Activated naive CD8-positive, alpha-beta T cell treated with anti-CD3 and anti-CD28 coated beads, Interleukin-2, amount 10 ng/mL, durations not matched to agents 7 days and 5 days (primary cell): ENCODE measurements around the gene SELENOP. TPM values are rescaled to one million over a fixed set of nuclear protein-coding genes. Genes with fewer than 3 reads are reported as not detected.

Experiments used
- ATAC-seq: fragments of 150-1000 bp; cut with Tn5 transposase; one replicate; pipeline ENCODE4 v1.10.0; 2021; ENCODE audit warnings: low read depth, moderate library complexity
- POLR2A ChIA-PET: fragments of 350-600 bp; sonication (Branson Sonifier 250); formaldehyde crosslinking; loops from one replicate; lab custom pipeline; 2021; ENCODE audit warnings: antibody characterized with exemption; lab: Charles Lee
- DNase-seq: peaks from one replicate; pipeline ENCODE4 v3.0.0; 2021
- H3K27ac Mint-ChIP-seq: one replicate; pipeline ENCODE4 v1.8.0; 2022; ENCODE audit warnings: mild to moderate bottlenecking, mixed read lengths
- H3K27me3 Mint-ChIP-seq: one replicate; pipeline ENCODE4 v1.8.0; 2022; ENCODE audit warnings: mild to moderate bottlenecking, moderate library complexity, mixed read lengths
- H3K36me3 Mint-ChIP-seq: one replicate; pipeline ENCODE4 v1.8.0; 2021; ENCODE audit warnings: mild to moderate bottlenecking, mixed read lengths
- H3K4me1 Mint-ChIP-seq: one replicate; pipeline ENCODE4 v1.8.0; 2021; ENCODE audit warnings: mixed read lengths
- H3K4me3 Mint-ChIP-seq: one replicate; pipeline ENCODE4 v1.8.0; 2022; ENCODE audit warnings: mild to moderate bottlenecking, moderate library complexity, mixed read lengths
- H3K9me3 Mint-ChIP-seq: one replicate; pipeline ENCODE4 v1.8.0; 2021; ENCODE audit warnings: mixed read lengths
- total RNA-seq, 2 experiments: library from RNA; stranded (reverse); gene quantifications; one replicate each; pipeline ENCODE4 v1.2.3, GENCODE V29; 2021

Gene SELENOP
- total RNA-seq, 2 experiments from 2014 or later: 0.83 to 1.1 TPM

- no peak overlapping the region for H3K4me3 Mint-ChIP-seq
- DNase-seq (no peak), ATAC-seq (no peak)
- no peaks in the 10 kb centered on the region for H3K36me3 Mint-ChIP-seq
- peaks cover 3% of the 10 kb centered on the region for H3K4me1 Mint-ChIP-seq
- peaks cover 9% of the 10 kb centered on the region for H3K27me3 Mint-ChIP-seq
- POLR2A ChIA-PET: no interaction called here
- H3K9me3 Mint-ChIP-seq: no peaks in the 10 kb centered on the region
- no peak overlapping the region for H3K27ac Mint-ChIP-seq
Observed at GRCh38 chr5:42761791-42762190, 49.9 kb downstream of the SELENOP start.

DNA sequence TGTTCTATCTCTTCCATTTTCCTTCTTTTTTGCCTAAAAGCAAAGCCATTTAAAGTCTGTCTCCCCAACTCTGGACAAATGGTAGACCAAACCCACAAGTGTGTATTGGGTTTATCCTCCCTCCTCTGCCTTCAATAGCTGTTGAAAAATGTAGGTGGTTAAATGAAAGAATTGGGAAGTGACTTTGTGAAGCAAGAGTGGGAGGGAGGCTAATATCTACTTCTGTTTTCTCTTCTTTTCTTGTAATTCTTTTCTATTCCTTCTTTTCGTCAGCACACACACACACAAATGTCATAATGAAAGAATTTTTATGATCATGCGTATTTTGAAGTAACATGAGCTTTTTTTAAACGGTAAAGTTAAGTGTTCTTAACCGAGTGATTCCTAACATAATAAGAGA lies 51.3 kb downstream of the SELENOP start:
- H3K4me1 Mint-ChIP-seq: peaks cover 3% of the 10 kb centered on the region
- H3K27ac Mint-ChIP-seq: no peak overlapping the region
- H3K27me3 Mint-ChIP-seq: peaks cover 10% of the 10 kb centered on the region
- H3K36me3 Mint-ChIP-seq: no peaks in the 10 kb centered on the region
- POLR2A ChIA-PET: no interaction called here
- H3K9me3 Mint-ChIP-seq: no peaks in the 10 kb centered on the region
- no peak for ATAC-seq
- no peak for DNase-seq
- no peak overlapping the region for H3K4me3 Mint-ChIP-seq

DNA sequence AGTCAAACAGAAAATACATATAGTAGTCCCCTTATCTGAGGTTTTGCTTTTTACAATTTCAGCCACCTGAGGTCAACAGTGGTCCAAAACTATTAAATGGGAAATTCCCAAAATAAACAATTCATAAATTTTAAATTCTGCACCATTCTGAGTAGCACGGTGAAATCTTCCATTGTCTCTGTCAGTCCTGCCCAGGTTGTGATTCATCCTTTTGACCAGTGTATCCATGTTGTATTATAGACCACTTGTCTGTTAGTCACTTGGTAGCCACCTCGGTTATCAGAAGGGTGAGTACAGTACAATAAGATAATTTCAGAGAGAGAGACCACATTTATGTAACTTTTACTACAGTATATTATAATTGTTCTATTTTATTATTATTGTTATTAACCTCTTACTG lies 52.2 kb downstream of the SELENOP start:
- no peak for DNase-seq

DNA sequence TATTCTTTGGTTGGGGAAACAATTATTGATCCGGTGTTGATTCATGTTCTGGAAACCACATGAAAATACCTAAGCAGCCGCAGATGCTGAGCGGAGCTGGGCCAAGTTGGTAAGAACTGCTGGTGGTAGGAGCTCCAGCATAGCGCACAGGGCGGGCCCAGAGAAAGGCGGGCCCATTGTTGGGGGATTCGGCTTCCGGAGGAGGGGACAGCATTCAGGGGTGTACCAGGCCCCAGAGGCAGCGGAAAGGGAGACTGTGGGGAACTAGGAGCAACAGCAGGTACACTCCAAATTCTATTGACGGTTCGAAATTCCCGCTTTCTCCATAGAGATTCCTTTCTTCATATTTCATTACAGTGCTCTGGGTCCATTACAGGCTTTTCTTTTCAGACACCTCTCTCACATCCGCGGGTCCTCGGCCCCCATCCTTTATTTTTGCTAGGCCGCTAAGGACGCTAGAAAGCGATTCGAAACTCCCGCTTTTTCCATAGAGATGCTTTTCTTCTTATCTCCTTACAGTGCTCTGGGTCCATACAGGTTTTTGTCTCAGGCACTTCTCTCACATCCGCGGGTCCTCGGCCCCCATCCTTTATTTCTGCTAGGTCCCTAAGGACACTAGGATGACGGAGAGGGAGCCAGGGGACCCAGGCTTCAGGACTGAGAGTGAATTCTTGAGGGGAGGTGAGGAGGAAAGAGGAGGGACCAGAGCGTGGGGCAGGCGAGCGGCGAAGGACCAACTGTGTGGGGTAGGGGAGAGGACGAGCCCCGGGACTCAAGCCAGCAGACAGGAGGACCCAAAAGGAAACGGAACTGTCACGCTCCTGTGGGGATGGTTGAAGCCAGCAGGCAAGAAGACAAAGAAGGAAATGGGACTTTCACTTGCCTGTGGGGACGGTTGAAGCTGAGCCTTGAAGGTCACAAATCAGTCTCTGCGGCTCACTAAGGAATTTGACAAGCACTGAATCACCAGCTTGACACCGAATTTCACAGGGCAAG lies 54.8 kb downstream of the SELENOP start, which contains the start of gene CCDC152:
CCDC152 (plus strand) TSS at position 213 of the 996 bp plus-strand sequence. CDS start 2,304 bp downstream, outside the sequence.
- DNase-seq: peak; percentile 67
- Mint-ChIP-seq H3K4me1 (peaks cover 3% of the 10 kb centered on the region), H3K36me3 (no peaks in the 10 kb centered on the region)

More for the DNA sequence above, 52.2 kb downstream of the SELENOP start:
- H3K27me3 Mint-ChIP-seq: peaks cover 10% of the 10 kb centered on the region
- ATAC-seq: no peak
- no peak overlapping the region for H3K4me3 Mint-ChIP-seq
- no peaks in the 10 kb centered on the region for H3K9me3 Mint-ChIP-seq
- no peaks in the 10 kb centered on the region for H3K36me3 Mint-ChIP-seq
- H3K27ac Mint-ChIP-seq: no peak overlapping the region
- POLR2A ChIA-PET: no interaction called here
- peaks cover 3% of the 10 kb centered on the region for H3K4me1 Mint-ChIP-seq

DNA sequence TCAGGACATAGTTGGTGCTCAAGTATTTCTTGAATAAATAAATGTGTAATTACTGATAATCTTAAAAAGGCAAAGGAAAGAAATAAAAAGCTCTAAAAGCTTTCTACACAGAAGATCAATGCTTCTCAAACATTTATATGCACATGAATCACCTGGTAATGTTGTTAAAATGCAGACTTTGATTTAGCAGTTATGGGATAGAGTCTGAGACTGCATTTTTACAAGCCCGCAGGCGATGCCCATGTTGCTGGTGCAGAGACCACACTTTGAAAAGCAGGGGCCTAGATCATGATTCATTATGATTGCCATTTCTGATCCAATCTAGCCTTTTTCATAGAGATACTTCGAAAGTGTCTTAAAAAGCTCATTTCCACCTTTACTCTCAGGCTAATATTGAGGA lies 58.6 kb downstream of the SELENOP start:
- ATAC-seq: no peak
- Mint-ChIP-seq H3K9me3 (peaks cover 2% of the 10 kb centered on the region), H3K4me1 (peaks cover 14% of the 10 kb centered on the region), H3K27ac (no peak overlapping the region), H3K27me3 (peaks cover 7% of the 10 kb centered on the region), H3K4me3 (no peak overlapping the region), H3K36me3 (no peaks in the 10 kb centered on the region)
- DNase-seq: no peak
- POLR2A ChIA-PET: no interaction called here

More for the DNA sequence above, 54.8 kb downstream of the SELENOP start, which contains the start of gene CCDC152:
- Mint-ChIP-seq H3K27me3 (peaks cover 7% of the 10 kb centered on the region), H3K27ac (peak within 1 kb of the TSS; percentile 68), H3K4me3 (peak within 1 kb of the TSS; percentile 87), H3K9me3 (no peaks in the 10 kb centered on the region)
- peak; percentile 98 for ATAC-seq
- POLR2A ChIA-PET: no interaction called here

GRCh38 chr5:42751044-42751443 lies 60.6 kb downstream of the SELENOP start:
- Mint-ChIP-seq H3K27me3 (no peaks in the 10 kb centered on the region), H3K4me3 (no peak overlapping the region), H3K9me3 (peaks cover 2% of the 10 kb centered on the region), H3K27ac (no peak overlapping the region), H3K36me3 (no peaks in the 10 kb centered on the region), H3K4me1 (peaks cover 11% of the 10 kb centered on the region)
- ATAC-seq (no peak), DNase-seq (no peak)
- POLR2A ChIA-PET: no interaction called here

DNA sequence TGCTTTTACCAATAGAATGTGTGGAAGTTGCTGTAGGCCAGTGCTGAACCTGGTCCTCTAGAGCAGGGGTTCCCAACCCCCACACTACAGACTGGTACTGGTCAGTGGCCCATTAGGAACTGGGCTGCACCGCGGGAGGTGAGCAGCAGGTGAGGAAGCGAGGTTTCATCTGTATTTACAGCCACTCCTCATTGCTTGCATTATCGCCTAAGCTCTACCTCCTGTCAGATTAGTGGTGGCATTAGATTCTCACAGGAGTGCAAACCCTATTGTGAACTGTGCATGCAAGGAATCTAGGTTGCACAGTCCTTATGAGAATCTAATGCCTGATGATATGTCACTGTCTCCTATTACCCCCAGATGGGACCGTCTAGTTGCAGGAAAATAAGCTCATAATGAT lies 61.2 kb downstream of the SELENOP start:
- H3K4me1 Mint-ChIP-seq: peaks cover 11% of the 10 kb centered on the region
- no peaks in the 10 kb centered on the region for H3K36me3 Mint-ChIP-seq
- H3K27me3 Mint-ChIP-seq: no peaks in the 10 kb centered on the region
- H3K27ac Mint-ChIP-seq: no peak overlapping the region
- POLR2A ChIA-PET: no interaction called here
- peaks cover 2% of the 10 kb centered on the region for H3K9me3 Mint-ChIP-seq
- no peak overlapping the region for H3K4me3 Mint-ChIP-seq
- DNase-seq (no peak), ATAC-seq (no peak)

Other genes starting within 250 kb of the SELENOP start
- 10 to 100 TPM in 1 of 2 experiments, 1 to 10 TPM in 1; 8.9 to 10.3 TPM for gene CCDC152, start 55.1 kb downstream of the SELENOP start, total RNA-seq
- gene ANXA2R, start 228.4 kb upstream of the SELENOP start, total RNA-seq: 10 to 100 TPM; 39.2 to 41.1 TPM